ENCODE results near the gene GAS2L1. TPM values are rescaled to one million over a fixed set of nuclear protein-coding genes. Genes with fewer than 3 reads are reported as not detected.

The GAS2L1 gene
- total and polyA plus RNA-seq, 2 donors (not counting 1 experiment from before 2014, with no cell fraction given) = 0.25 TPM; not detected in 1

- Histone ChIP-seq H3K9me3 (ENCODE audit: control extremely low read depth in 1 of 3, control insufficient read depth in 2 of 3, insufficient read depth in 1 of 3, low read length in 2 of 3) (no peaks in the 10 kb centered on the region), H3K4me3 (ENCODE audit: control extremely low read depth in 1 of 5, extremely low read depth in 1 of 5, insufficient read depth in 1 of 5, low read depth in 2 of 5, low read length in 4 of 5) (peak overlapping the region in 4 of 5 experiments; percentile 72 to 96 (median 87)), H3K27me3 (replicated peaks in 1 of 4; ENCODE audit: control extremely low read depth in 1 of 4, control insufficient read depth in 3 of 4, insufficient read depth in 4 of 4, low read length in 3 of 4) (no peaks in the 10 kb centered on the region), H3K36me3 (replicated peaks in 1 of 2; ENCODE audit: control extremely low read depth in 1 of 2, control insufficient read depth in 1 of 2, extremely low read depth in 1 of 2, insufficient read depth in 2 of 2, low read length in 1 of 2) (peaks cover 2 to 40% of the 10 kb centered on the region in 2 experiments), H3K79me2 (ENCODE audit: control insufficient read depth, insufficient read depth, low read length) (peaks cover 90% of the 10 kb centered on the region), H3K27ac (ENCODE audit: low read length in 2 of 2) (peak overlapping the region in 1 of 2 donors; percentile 45), H2AFZ (ENCODE audit: insufficient read depth, low read depth, low read length, poor library complexity, severe bottlenecking) (no peak overlapping the region), H3K9ac (ENCODE audit: low read length) (peak overlapping the region; percentile 96), H3K4me1 (ENCODE audit: control insufficient read depth in 2 of 2, insufficient read depth in 2 of 2, low read length in 2 of 2) (peaks cover 42 to 47% of the 10 kb centered on the region in 2 donors), H3K4me2 (replicated peaks; ENCODE audit: low read depth, low read length, poor library complexity, severe bottlenecking) (peak overlapping the region; percentile 94), H4K20me1 (ENCODE audit: control insufficient read depth, insufficient read depth, low read length, poor library complexity, severe bottlenecking) (peaks cover 63% of the 10 kb centered on the region)
- Mint-ChIP-seq H3K9me3 (ENCODE audit: insufficient read depth) (no peaks in the 10 kb centered on the region), H3K4me3 (peak overlapping the region; percentile 93), H3K27ac (peak overlapping the region; percentile 66), H3K27me3 (no peaks in the 10 kb centered on the region), H3K4me1 (peaks cover 67% of the 10 kb centered on the region)
- CTCF ChIA-PET = interaction anchor here (1.2 kb wide), 1 partner anchor 25 kb away, joined by 3 read pairs; no protein-coding TSS in a partner anchor
- ATAC-seq (ENCODE audit: low read depth) (no peak), DNase-seq (no peak)
- POLR2A ChIA-PET = no interaction called here
- TF ChIP-seq EZH2 (IDR thresholded peaks at IDR 0.05; ENCODE audit: borderline replicate concordance, insufficient read depth, low read depth, low read length, poor library complexity, severe bottlenecking) = no peak
- no peak for TF ChIP-seq CTCF (IDR thresholded peaks at IDR 0.05)
- intact Hi-C loops (cut with micrococcal nuclease) = no loop called here
- WGBS (ENCODE audit: insufficient coverage) = 66% methylated on average over 3 of the region's 9 CpGs
Observed at GRCh38 chr22:29270475-29271271, 35.8 kb upstream of the GAS2L1 start.

GRCh38 chr22:29272624-29273023 is 33.8 kb upstream of the GAS2L1 start:
- H3K4me1 ChIP-seq (ENCODE audit: control insufficient read depth in 2 of 2, insufficient read depth in 2 of 2, low read length in 2 of 2) = peaks cover 33 to 34% of the 10 kb centered on the region in 2 donors
- no peak overlapping the region for H3K27ac ChIP-seq (ENCODE audit: low read length in 2 of 2)
- TF ChIP-seq EZH2 (IDR thresholded peaks at IDR 0.05; ENCODE audit: borderline replicate concordance, insufficient read depth, low read depth, low read length, poor library complexity, severe bottlenecking) = no peak
- intact Hi-C loops (cut with micrococcal nuclease) = no loop called here
- H3K4me1 Mint-ChIP-seq = peaks cover 72% of the 10 kb centered on the region
- no peak overlapping the region for H2AFZ ChIP-seq (ENCODE audit: insufficient read depth, low read depth, low read length, poor library complexity, severe bottlenecking)
- ChIA-PET POLR2A (no interaction called here), CTCF (interaction anchor here (1.6 kb wide), 1 partner anchor 27 kb away, joined by 5 read pairs; no protein-coding TSS in a partner anchor)
- no peaks in the 10 kb centered on the region for H3K9me3 Mint-ChIP-seq (ENCODE audit: insufficient read depth)
- H3K4me2 ChIP-seq (replicated peaks; ENCODE audit: low read depth, low read length, poor library complexity, severe bottlenecking) = no peak overlapping the region
- no peak overlapping the region for H3K4me3 ChIP-seq (ENCODE audit: control extremely low read depth in 1 of 5, extremely low read depth in 1 of 5, insufficient read depth in 1 of 5, low read depth in 2 of 5, low read length in 4 of 5)
- ATAC-seq (ENCODE audit: low read depth) (no peak), DNase-seq (no peak)
- H3K9me3 ChIP-seq (ENCODE audit: control extremely low read depth in 1 of 3, control insufficient read depth in 2 of 3, insufficient read depth in 1 of 3, low read length in 2 of 3) = no peaks in the 10 kb centered on the region
- H3K27me3 ChIP-seq (replicated peaks in 1 of 4; ENCODE audit: control extremely low read depth in 1 of 4, control insufficient read depth in 3 of 4, insufficient read depth in 4 of 4, low read length in 3 of 4) = no peaks in the 10 kb centered on the region
- H3K27ac Mint-ChIP-seq = no peak overlapping the region
- peaks cover 97% of the 10 kb centered on the region for H3K79me2 ChIP-seq (ENCODE audit: control insufficient read depth, insufficient read depth, low read length)
- peaks cover 82% of the 10 kb centered on the region for H4K20me1 ChIP-seq (ENCODE audit: control insufficient read depth, insufficient read depth, low read length, poor library complexity, severe bottlenecking)
- 100% methylated on average over 2 of the region's 2 CpGs for WGBS (ENCODE audit: insufficient coverage)
- peaks cover 2 to 57% of the 10 kb centered on the region in 2 experiments for H3K36me3 ChIP-seq (replicated peaks in 1 of 2; ENCODE audit: control extremely low read depth in 1 of 2, control insufficient read depth in 1 of 2, extremely low read depth in 1 of 2, insufficient read depth in 2 of 2, low read length in 1 of 2)
- no peak overlapping the region for H3K4me3 Mint-ChIP-seq
- H3K27me3 Mint-ChIP-seq = no peaks in the 10 kb centered on the region
- H3K9ac ChIP-seq (ENCODE audit: low read length) = no peak overlapping the region

Measured in B cell (primary cell).